ENCODE data around the gene FAM210B.
"Not testable (repeated sequence)": the region's sequence is repeated elsewhere in the genome, so short reads cannot be mapped to it uniquely, and the experiment has no call there.

The FAM210B gene

DNA sequence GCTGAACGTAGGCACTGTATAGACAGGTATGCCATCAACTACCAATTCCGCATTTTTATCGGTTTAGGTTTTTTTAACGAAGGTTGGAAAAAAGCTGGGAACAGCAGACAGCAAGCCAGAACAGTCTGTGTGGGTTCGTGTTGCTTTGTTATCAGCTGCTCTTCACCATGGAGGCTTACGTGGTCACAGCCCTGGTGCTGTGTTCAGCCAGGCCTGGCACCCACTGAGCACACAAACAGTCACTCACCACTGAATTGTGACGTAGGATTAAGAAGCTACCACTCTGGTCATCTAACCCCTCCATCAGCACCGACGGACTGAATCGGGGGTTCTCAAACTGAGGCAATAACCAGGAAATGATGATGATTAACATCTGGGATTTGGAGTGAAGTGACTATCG is 13.2 kb downstream of the FAM210B start:
- Mint-ChIP-seq H3K4me1 (peaks cover 16% of the 10 kb centered on the region), H3K27ac (no peak overlapping the region), H3K27me3 (no peaks in the 10 kb centered on the region), H3K36me3 (peaks cover 63% of the 10 kb centered on the region), H3K4me3 (no peak overlapping the region), H3K9me3 (no peaks in the 10 kb centered on the region)
- no peak for DNase-seq
- CTCF ChIA-PET, result interaction anchor here (0.9 kb wide), 1 partner anchor 20 kb away, joined by 3 read pairs; no protein-coding TSS in a partner anchor

DNA sequence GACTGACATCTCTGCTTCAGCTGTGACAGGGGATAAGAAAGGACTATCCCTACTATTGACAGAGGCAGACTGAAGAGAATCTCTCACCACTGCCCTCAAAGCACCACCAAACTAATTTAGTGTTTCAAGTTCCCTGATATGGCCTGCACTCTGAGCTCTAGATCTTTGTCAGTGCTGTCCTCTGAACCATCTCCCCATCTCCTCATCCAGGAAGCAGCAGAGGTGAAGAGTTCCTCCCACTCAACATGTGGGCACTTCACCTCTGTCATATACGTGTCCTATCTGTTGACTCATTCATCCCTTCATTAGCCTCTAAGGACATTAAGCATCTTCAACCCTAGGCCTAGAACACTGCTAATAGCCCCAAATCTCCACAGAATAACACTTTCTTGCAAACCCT is 14.1 kb downstream of the FAM210B start:
- no peak for DNase-seq
- CTCF ChIA-PET, result no interaction called here
- Mint-ChIP-seq H3K27me3 (no peaks in the 10 kb centered on the region), H3K36me3 (peaks cover 64% of the 10 kb centered on the region), H3K27ac (no peak overlapping the region), H3K4me3 (no peak overlapping the region), H3K9me3 (no peaks in the 10 kb centered on the region), H3K4me1 (peaks cover 16% of the 10 kb centered on the region)

DNA sequence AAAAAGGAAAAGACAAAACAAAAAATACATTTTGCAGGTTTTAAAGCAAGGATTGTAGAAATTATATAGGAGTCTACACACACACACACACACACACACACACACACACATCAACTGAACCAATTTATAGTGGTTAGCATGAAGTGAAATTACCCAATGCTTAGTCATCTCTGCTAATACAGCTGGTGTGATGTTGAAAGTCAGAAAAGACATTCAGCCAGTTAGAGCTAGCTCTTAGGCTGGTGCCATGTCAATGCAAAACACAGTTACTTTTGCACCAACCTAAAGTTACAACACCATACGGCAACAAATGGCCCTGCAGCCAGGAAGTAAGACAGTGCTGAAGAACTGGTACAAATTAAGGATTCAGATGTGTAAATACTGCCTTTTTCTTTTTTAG is 15.2 kb downstream of the FAM210B start:
- no peaks in the 10 kb centered on the region for H3K9me3 Mint-ChIP-seq
- peaks cover 72% of the 10 kb centered on the region for H3K36me3 Mint-ChIP-seq
- H3K4me3 Mint-ChIP-seq, result no peak overlapping the region
- no peak overlapping the region for H3K27ac Mint-ChIP-seq
- no peak for DNase-seq
- no peaks in the 10 kb centered on the region for H3K27me3 Mint-ChIP-seq
- CTCF ChIA-PET, result no interaction called here
- peaks cover 16% of the 10 kb centered on the region for H3K4me1 Mint-ChIP-seq

DNA sequence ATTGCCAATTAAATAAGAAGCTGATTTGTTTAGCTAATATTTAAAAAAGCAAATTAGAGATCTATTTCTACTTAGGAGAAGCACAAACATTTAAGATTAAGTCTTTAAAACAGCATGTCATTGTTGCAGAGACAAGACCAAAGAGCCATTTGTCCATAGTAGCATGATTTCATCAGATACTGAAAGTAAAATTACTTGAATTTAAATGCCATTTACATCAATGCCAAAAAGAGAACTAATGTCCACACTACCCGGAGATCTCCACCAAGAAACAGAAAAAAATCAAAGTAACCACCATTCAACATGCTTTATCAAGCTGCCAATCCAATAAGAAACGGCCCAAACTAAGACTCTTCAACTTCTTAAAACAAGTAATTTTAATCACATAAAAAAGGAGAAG is 17.6 kb downstream of the FAM210B start:
- no peaks in the 10 kb centered on the region for H3K9me3 Mint-ChIP-seq
- H3K4me3 Mint-ChIP-seq, result no peak overlapping the region
- H3K27ac Mint-ChIP-seq, result peak overlapping the region; percentile 17
- peaks cover 23% of the 10 kb centered on the region for H3K4me1 Mint-ChIP-seq
- CTCF ChIA-PET, result interaction anchor here (1.5 kb wide), 1 partner anchor 15 kb away, joined by 3 read pairs; no protein-coding TSS in a partner anchor
- H3K27me3 Mint-ChIP-seq, result no peaks in the 10 kb centered on the region
- DNase-seq, result no peak
- H3K36me3 Mint-ChIP-seq, result peaks cover 65% of the 10 kb centered on the region

DNA sequence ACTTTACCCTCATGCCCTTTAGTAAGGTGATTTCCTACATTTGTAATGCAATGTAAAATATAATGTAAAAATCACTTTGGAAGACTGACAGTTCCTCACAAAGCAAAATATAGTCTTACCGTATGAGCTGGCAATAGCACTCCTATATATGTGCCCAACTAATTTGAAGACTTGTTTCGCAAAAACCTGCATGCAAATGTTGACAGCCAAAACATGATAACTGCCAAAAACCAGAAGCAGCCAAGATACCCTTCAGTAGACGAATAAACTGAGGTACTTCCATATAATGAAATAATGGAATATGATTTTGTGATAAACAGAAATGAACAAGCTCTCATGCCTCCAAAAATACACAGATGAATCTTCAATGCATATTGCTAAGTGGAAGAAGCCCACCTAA is 19.6 kb downstream of the FAM210B start:
- no peak for DNase-seq
- peak overlapping the region; percentile 1 for H3K27ac Mint-ChIP-seq
- peaks cover 70% of the 10 kb centered on the region for H3K36me3 Mint-ChIP-seq
- no peaks in the 10 kb centered on the region for H3K27me3 Mint-ChIP-seq
- CTCF ChIA-PET, result no interaction called here
- peaks cover 25% of the 10 kb centered on the region for H3K4me1 Mint-ChIP-seq
- no peaks in the 10 kb centered on the region for H3K9me3 Mint-ChIP-seq
- H3K4me3 Mint-ChIP-seq, result no peak overlapping the region

DNA sequence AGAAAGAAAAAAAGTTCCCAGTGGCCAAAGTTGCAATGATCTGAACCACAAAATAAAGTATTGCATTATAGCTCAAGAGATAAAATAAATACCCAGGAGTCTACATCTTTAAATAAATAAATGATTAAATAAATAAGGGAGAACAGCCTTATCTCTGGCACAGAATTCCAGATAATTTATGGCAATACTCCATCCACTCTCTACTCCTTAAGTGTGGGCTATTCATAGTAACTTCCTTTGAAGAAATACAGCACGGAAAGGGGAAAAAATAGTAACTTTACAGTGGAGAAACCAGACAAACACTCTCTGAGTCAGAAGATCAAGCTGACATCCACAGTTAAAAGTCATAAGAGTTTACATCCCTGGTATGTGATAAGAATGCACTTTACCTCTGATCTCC is 21.6 kb downstream of the FAM210B start:
- peaks cover 33% of the 10 kb centered on the region for H3K4me1 Mint-ChIP-seq
- H3K4me3 Mint-ChIP-seq, result no peak overlapping the region
- peaks cover 72% of the 10 kb centered on the region for H3K36me3 Mint-ChIP-seq
- DNase-seq, result no peak
- no peaks in the 10 kb centered on the region for H3K27me3 Mint-ChIP-seq
- H3K27ac Mint-ChIP-seq, result no peak overlapping the region
- no peaks in the 10 kb centered on the region for H3K9me3 Mint-ChIP-seq
- CTCF ChIA-PET, result no interaction called here

DNA sequence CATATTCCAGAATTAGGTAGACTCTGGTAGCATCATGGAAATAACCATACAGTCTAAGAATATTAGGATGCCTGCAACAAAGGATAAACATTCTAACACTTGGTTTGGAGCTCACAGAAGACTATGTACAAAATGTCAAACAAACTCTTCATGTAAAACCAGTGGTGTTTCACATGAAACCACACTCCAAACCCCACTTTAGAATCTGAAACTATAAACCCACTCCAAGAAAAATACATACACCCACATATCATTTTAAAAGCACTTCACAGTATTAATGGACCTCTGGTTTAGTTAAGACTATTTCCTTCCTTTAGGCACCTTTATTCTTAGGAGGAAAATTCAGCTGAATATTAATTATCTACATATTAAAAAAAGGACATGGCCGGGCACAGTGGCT is 22.7 kb downstream of the FAM210B start:
- Mint-ChIP-seq H3K27me3 (no peaks in the 10 kb centered on the region), H3K4me3 (no peak overlapping the region), H3K36me3 (peaks cover 71% of the 10 kb centered on the region), H3K4me1 (peaks cover 29% of the 10 kb centered on the region), H3K27ac (peak overlapping the region; percentile 58), H3K9me3 (no peaks in the 10 kb centered on the region)
- no peak for DNase-seq
- CTCF ChIA-PET, result interaction anchor here (0.7 to 1.1 kb wide), 2 partner anchors 10 to 110 kb away, joined by 3 read pairs; partner anchors contain the start of gene AURKA

DNA sequence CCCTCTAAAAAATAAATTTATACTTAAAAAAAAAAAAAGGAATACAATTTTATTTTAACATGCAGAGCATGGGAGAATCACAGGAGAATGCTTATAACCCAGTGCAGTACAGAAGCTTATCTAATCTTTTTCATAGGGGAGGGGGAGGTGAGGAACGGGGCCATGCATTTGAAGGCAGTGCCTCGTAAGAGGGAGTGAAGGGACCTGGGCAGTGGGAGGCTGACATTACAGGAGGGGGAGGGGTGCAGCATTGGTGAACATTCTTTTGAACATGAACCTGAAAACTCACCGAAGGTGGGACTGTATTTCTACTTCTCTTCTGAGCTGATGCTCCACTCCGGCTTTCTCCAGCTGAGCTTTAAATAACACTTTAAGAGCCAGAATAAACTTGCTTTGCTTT is 23.9 kb downstream of the FAM210B start:
- CTCF ChIA-PET, result no interaction called here

DNA sequence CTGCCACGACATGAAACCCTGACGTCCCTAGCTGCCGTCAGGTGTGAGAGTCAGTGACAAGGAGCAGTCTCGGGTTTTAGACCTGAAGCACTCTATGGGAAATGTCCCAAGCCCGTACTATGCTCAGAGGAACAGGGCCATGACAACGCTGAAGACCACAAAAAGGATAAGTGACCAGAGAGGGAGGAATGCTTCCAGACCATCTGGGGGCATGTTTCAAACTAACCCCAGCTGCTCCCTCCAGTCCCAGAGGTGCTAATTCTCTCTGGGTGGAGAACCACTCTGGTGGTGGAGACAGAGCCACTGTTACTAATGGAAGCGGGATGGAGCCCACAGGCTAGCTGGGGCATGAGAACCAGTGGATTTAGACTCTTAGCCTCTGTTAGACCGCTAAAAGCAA is 24.6 kb downstream of the FAM210B start:
- Mint-ChIP-seq H3K9me3 (no peaks in the 10 kb centered on the region), H3K36me3 (peaks cover 66% of the 10 kb centered on the region), H3K4me1 (peaks cover 36% of the 10 kb centered on the region), H3K4me3 (no peak overlapping the region), H3K27ac (no peak overlapping the region), H3K27me3 (no peaks in the 10 kb centered on the region)
- no peak for DNase-seq
- CTCF ChIA-PET, result no interaction called here

More for the DNA sequence above, 23.9 kb downstream of the FAM210B start:
- no peak for DNase-seq
- Mint-ChIP-seq H3K9me3 (no peaks in the 10 kb centered on the region), H3K36me3 (peaks cover 68% of the 10 kb centered on the region), H3K4me1 (peaks cover 33% of the 10 kb centered on the region), H3K27me3 (no peaks in the 10 kb centered on the region), H3K4me3 (no peak overlapping the region), H3K27ac (no peak overlapping the region)

DNA sequence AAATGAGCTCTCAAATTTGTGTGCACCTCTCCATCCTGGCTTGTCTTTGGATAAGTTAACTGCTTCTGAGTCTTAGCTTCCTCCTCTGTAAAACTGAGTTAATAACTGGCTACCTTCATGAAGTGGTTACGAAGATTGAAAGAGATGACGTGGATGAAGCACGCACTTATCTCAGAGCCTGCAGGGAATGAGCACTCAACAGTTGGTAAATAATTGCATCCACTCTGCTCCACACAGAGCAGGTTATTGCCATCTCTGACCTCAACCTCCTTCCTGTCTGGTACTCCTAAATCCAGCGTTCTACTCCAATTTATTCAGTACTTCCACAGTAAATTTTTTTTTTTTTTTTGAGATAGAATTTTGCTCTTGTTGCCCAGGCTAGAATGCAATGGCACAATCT is 26.4 kb downstream of the FAM210B start:
- Mint-ChIP-seq H3K4me1 (peaks cover 53% of the 10 kb centered on the region), H3K9me3 (no peaks in the 10 kb centered on the region), H3K27me3 (no peaks in the 10 kb centered on the region), H3K4me3 (no peak overlapping the region), H3K27ac (no peak overlapping the region), H3K36me3 (peaks cover 70% of the 10 kb centered on the region)
- CTCF ChIA-PET, result no interaction called here
- DNase-seq, result no peak

DNA sequence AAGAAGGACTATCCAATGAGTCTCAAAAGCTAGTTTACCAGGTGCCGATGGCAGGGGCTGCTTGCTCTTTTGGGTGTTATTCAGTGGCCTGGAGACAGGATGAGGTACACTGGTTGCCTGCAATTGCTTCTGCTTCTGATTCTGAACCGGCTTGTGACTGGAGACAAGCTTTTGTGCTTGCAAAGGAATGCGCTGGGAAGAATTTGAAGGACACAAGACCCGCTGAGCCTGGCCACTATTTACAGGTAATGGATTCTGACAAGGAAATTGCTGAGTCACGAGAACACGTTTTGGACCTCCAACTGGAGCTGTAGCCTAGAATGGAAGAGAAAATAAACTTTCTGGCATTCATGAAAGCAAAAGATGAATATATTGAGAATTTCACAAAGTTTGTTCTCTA is 27.4 kb downstream of the FAM210B start:
- Mint-ChIP-seq H3K9me3 (no peaks in the 10 kb centered on the region), H3K4me1 (peaks cover 57% of the 10 kb centered on the region), H3K27ac (no peak overlapping the region), H3K4me3 (no peak overlapping the region), H3K36me3 (peaks cover 70% of the 10 kb centered on the region), H3K27me3 (no peaks in the 10 kb centered on the region)
- CTCF ChIA-PET, result interaction anchor here (0.8 kb wide), 1 partner anchor 118 kb away, joined by 3 read pairs; no protein-coding TSS in a partner anchor
- DNase-seq, result no peak

DNA sequence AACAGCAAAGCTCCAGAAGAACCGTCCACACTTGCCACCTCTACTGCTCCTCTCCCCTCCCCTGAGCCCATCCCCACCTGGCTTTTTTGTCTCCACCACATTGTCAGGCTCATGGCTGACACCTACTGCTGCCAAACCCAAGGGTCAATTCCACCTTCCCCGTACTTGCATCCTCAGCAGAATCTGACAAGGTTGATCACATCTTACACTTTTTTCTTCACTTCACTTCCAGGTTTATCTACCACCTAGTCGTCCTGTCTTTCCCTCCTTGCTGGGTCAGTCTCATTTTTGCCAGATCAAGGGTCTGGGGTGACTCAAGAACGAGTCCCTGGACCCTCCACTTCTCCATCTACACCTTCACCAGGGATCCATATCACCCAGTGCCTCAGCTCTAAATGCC is 30.1 kb downstream of the FAM210B start:
- Mint-ChIP-seq H3K9me3 (no peaks in the 10 kb centered on the region), H3K4me3 (peak overlapping the region; percentile 2), H3K4me1 (peaks cover 58% of the 10 kb centered on the region), H3K27ac (no peak overlapping the region), H3K36me3 (peaks cover 60% of the 10 kb centered on the region), H3K27me3 (no peaks in the 10 kb centered on the region)
- CTCF ChIA-PET, result no interaction called here
- no peak for DNase-seq

DNA sequence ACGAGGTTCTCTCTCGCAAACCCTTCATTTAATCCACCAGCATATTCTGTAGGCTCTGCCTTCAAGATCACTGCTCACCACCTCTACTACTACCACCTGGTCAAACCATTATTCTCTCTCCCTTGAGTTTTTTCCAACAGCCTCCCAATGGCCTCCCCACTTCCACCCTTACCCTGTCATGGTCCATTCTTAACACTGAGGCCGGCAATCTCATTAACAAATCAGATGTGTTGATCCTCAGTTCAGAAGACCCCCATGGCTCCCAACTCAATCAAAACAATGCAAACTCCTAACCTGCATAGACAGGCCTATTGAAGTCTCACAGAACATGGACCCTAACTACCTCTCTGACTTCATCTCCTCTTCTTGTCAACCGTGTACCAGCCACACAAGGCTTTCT is 31.0 kb downstream of the FAM210B start:
- H3K4me3 Mint-ChIP-seq, result peak overlapping the region; percentile 29
- no peaks in the 10 kb centered on the region for H3K9me3 Mint-ChIP-seq
- DNase-seq, result no peak
- CTCF ChIA-PET, result no interaction called here
- H3K27me3 Mint-ChIP-seq, result no peaks in the 10 kb centered on the region
- H3K36me3 Mint-ChIP-seq, result peaks cover 58% of the 10 kb centered on the region
- peaks cover 60% of the 10 kb centered on the region for H3K4me1 Mint-ChIP-seq
- no peak overlapping the region for H3K27ac Mint-ChIP-seq

DNA sequence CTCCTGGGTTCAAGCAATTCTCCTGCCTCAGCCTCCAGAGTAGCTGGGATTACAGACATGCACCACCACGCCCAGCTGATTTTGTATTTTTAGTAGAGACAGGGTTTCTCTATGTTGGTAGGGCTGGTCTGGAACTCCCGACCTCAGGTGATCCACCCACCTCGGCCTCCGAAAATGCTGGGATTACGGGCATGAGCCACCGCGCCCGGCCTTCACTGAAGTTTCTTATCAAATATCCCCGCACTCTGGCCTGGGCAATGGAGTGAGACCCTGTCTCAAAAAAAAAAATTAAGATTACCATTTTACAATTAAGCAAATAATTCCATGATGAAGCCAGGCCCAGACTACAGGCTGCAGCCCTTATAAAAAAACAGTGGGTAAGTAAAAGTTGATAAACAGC is 31.6 kb downstream of the FAM210B start:
- DNase-seq, H3K9me3 Mint-ChIP-seq, H3K4me3 Mint-ChIP-seq, CTCF ChIA-PET, H3K27ac Mint-ChIP-seq, H3K27me3 Mint-ChIP-seq: not testable (repeated sequence)
- Mint-ChIP-seq H3K4me1 (peaks cover 61% of the 10 kb centered on the region), H3K36me3 (peaks cover 55% of the 10 kb centered on the region)

DNA sequence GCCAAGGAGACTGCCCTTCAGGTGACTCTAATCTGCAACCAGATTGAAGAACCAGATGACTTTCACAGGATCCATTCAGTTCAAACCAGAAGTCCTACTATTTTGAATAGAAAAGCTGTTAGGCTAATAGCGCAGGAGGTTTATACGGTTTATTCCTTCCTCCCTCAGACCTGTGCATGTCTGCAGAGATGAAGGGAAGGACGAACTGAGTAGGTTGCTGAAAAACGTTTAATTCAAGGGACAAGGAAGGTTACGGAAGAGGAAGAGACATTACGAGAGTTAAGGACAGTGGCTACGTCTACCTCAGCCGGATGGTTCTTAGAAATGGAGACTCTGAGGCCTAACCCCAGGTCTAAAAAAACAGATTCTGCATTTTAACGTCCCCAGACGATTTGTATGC is 32.3 kb downstream of the FAM210B start:
- no peaks in the 10 kb centered on the region for H3K9me3 Mint-ChIP-seq
- DNase-seq, result no peak
- no peak overlapping the region for H3K27ac Mint-ChIP-seq
- H3K36me3 Mint-ChIP-seq, result peaks cover 55% of the 10 kb centered on the region
- H3K4me1 Mint-ChIP-seq, result peaks cover 63% of the 10 kb centered on the region
- H3K27me3 Mint-ChIP-seq, result no peaks in the 10 kb centered on the region
- H3K4me3 Mint-ChIP-seq, result no peak overlapping the region
- CTCF ChIA-PET, result interaction anchor here (1.3 kb wide), 1 partner anchor 10 kb away, joined by 3 read pairs; no protein-coding TSS in a partner anchor

Measured in activated naive CD4-positive, alpha-beta T cell treated with anti-CD3 and anti-CD28 coated beads, Interleukin-2, amount 10 ng/mL, durations not matched to agents 7 days and 5 days (primary cell).